GM12873 (cell line): ENCODE measurements around the gene PRG3.

Experiments
- TF ChIP-seq, protein P1 (sequence below): IDR thresholded peaks from 2 replicates; pipeline ENCODE4 v1.5.1; 2012; ENCODE audit warnings: low read depth, mild to moderate bottlenecking, moderate library complexity, low read length, control low read depth; ENCODE audit not compliant: insufficient read depth; ENCODE audit errors: missing control alignments

PRG3 gene

DNA sequence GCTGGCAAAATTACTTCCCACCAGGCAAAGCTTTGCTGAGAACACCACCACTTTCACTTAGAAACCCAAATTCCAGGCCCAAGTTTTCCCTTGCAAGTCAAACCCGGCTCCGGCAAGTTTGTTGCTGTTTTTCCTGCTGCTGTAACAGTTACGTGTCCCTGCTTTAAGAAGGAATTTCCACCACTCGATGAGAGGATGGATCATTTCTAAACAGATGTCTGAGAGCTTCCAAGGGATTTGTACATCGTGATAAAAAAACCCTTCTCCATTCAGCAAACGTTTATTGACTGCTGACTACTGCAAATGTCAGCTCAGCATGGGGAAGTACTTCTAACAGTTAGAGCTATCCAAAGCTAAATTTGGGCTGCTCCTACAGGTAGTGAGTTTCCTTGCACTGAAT, 23.1 kb downstream of the PRG3 start:
- TF ChIP-seq, protein P1, sequence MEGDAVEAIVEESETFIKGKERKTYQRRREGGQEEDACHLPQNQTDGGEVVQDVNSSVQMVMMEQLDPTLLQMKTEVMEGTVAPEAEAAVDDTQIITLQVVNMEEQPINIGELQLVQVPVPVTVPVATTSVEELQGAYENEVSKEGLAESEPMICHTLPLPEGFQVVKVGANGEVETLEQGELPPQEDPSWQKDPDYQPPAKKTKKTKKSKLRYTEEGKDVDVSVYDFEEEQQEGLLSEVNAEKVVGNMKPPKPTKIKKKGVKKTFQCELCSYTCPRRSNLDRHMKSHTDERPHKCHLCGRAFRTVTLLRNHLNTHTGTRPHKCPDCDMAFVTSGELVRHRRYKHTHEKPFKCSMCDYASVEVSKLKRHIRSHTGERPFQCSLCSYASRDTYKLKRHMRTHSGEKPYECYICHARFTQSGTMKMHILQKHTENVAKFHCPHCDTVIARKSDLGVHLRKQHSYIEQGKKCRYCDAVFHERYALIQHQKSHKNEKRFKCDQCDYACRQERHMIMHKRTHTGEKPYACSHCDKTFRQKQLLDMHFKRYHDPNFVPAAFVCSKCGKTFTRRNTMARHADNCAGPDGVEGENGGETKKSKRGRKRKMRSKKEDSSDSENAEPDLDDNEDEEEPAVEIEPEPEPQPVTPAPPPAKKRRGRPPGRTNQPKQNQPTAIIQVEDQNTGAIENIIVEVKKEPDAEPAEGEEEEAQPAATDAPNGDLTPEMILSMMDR: no peak

DNA sequence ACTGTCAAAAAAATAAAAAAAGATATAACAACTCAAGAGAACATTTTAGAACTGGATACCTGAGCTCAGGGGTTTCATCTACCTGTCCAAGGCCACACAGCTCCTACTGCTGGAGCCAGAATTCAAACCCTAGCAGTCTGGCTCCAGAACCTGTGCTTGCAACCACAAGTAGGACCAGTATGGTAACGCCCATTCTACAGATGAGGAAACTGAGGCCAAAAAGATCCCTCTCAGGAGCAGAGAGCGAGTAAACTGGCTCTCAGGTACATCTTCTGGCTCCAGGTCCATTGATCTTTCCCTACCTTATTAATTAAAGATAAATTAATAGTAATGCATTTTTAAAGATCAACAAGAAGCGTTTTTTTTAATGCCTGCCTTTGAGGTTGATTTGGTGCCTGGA, 23.6 kb downstream of the PRG3 start:
- TF ChIP-seq, protein P1: no peak

DNA sequence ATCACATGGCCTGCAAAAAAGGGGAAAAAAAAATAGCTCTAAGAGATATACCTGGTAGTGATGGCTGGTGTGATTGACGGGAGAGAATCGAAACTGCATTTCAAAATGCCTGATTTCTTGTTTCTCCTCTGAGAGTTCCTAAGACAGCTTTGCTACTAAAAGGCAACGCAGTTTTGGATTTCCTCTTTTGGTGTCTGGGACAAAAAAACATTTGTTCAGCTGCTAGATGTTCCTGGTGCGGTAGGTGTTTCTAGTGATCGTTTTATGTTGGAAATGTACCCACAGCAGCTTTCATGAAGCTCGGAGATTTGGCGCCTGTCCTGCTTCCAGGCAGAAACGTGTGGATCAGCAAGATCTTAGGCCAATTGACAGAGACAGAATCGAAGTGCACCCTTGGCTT, 24.7 kb downstream of the PRG3 start:
- TF ChIP-seq, protein P1: no peak

DNA sequence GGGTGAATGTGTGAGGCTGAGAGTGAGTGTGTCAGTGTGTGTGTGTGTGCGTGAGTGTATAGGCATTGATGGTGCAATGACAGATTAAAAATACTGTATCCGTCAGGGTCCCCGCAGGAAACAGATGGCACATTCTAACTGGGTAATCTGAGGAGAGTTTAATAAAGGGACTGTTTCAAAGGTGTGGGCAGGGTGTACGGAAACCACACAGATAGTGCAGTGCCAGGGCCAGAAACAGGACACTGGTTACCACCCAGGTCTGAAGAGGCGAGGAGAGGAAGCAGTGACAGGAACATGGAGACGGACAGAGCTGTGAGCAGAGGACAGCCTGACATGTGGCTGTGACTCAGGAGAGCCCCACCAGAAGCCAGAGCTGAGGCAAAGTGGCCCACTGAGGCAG, 26.3 kb downstream of the PRG3 start:
- TF ChIP-seq, protein P1: no peak

DNA sequence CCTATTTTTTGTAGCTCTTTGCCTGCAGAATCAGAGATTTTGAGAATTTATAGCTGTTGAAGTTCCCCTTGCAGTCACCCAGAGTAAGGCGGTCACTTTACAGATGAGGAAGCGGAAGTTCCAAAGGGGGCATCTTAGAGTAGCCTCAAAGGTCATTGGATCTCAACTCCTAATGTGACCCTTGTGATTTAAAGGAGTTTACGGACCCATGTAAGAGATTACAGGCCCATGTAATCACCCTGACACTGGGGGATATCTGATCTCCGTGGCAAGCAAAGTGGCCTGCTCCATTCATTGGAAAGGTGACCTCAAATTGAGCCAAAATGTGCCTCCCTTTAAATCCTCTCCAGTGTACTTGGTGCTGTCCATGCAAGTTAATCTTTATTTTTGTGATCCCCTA, 27.1 kb downstream of the PRG3 start:
- TF ChIP-seq, protein P1: no peak

DNA sequence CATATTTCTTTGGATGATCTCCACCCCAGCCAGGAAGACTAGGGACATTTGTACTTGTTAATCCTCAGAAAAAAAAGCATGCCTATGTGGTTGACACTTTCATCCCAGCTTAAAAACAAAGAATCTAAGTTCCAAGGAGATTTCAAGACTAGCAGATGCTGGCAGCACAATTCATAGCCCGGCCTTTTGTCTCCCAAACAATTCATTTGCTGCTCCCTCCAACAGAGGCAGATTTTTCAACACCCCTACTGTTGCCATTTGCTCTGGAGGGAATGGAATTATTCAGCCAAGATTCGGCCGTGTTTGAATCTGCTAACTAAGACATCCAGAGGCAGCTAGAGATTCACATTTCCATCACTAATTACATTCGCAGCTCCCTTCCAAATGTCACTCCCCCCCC, 27.5 kb downstream of the PRG3 start:
- TF ChIP-seq, protein P1: no peak

DNA sequence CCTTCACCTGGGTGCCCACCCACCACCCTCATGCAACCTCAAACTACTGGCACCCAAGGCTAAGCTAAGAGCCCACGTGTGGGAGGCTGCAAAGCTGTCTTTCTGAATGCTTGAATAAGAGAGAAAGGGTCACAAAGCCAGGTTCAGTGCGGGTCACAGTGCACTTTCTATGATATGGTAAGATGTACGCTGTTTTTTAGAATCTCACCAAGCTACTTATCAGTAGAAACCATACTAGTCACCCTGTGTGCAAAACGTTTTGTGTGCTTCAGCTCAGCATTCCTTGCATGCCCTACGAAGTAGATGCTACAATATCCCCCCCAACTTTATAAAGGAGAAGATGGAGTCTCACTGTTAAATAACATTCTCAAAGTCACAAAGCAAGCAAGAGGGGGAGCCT, 27.9 kb downstream of the PRG3 start:
- TF ChIP-seq, protein P1: no peak
